ENCODE results near the gene BLOC1S4.
"Not testable (repeated sequence)": the region's sequence is repeated elsewhere in the genome, so short reads cannot be mapped to it uniquely, and the experiment has no call there.

The BLOC1S4 gene

DNA sequence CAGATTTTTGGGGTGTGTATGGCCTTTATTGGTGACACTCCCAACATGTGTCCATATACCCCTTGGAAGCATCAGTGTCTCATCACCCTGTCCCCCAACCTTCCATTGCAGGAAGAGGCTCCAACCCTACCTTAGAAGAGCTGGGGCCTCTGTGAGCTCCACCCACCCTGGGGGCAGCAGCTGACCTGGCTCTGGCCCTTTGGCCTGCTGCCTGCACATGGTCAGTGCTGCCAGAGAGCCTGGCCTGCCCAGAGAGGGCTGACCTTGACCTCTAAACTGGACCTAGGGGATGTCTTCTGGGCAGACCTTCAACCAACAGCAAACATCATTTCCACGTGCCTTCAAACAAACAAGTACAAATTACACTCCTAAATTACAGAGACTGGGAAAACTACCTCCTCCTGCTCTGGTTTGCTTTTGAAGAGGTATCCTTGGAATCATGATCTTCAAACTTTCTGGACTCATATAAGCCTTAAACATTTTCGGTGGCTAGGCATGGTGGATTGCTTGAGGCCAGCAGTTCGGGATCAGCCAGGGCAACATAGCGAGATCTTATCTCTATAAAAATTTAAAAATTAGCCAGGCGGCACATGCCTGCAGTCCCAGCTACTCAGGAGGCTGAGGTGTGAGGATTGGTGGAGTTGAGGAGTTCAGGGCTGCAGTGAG lies 39.2 kb downstream of the BLOC1S4 start:
- Histone ChIP-seq H3K27ac (no peak overlapping the region), H3K36me3 (ENCODE audit: insufficient read depth, low read length) (no peaks in the 10 kb centered on the region), H3K9ac (ENCODE audit: insufficient read length) (no peak overlapping the region), H3K9me3 (ENCODE audit: low read depth, low read length) (no peaks in the 10 kb centered on the region), H3K4me3 (no peak overlapping the region)
- no peak for TF ChIP-seq POLR2AphosphoS5 (IDR thresholded peaks at IDR 0.05; ENCODE audit: borderline replicate concordance, low read depth, low read length)
- TF ChIP-seq FOXP2 (optimal IDR thresholded peaks at IDR 0.05; ENCODE audit: control extremely low read depth, extremely low read length, insufficient read depth) = no peak
- TF ChIP-seq EZH2 (IDR thresholded peaks at IDR 0.05) = no peak
- no peak for DNase-seq (ENCODE audit: low read depth, low spot score)

DNA sequence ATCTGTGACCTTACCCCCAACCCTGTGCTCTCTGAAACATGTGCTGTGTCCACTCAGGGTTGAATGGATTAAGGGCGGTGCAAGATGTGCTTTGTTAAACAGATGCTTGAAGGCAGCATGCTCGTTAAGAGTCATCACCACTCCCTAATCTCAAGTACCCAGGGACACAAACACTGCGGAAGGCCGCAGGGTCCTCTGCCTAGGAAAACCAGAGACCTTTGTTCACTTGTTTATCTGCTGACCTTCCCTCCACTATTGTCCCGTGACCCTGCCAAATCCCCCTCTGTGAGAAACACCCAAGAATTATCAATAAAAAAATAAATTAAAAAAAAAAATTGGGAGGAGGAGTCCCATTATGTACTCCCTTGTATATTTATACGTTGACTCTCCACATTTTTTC lies 40.4 kb downstream of the BLOC1S4 start:
- not testable (repeated sequence) for H3K27ac ChIP-seq; H3K9ac ChIP-seq (ENCODE audit: insufficient read length)

DNA sequence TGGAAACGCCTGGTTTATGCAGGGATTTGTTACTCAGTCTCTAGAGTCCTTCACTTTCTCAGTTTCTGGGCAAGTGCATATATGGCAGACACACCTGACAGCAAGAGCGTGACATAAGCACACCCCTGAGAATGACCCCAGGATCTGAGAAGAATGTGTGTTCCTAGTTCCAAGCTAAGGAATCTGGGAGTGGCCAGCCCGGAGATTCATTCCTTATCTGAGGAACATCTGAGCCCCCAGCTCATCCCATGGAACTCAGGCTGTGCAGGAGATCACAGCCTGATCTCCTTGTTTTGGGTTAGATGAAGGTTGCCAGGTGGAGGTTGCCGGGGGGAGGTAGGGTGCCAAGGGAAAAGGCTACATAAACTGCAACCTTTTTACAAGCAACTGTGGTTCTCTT lies 42.8 kb downstream of the BLOC1S4 start:
- Histone ChIP-seq H3K36me3 (ENCODE audit: insufficient read depth, low read length) (no peaks in the 10 kb centered on the region), H3K9me3 (ENCODE audit: low read depth, low read length) (no peaks in the 10 kb centered on the region), H3K27ac (no peak overlapping the region), H3K9ac (ENCODE audit: insufficient read length) (no peak overlapping the region), H3K4me3 (no peak overlapping the region)
- TF ChIP-seq POLR2AphosphoS5 (IDR thresholded peaks at IDR 0.05; ENCODE audit: borderline replicate concordance, low read depth, low read length) (no peak), FOXP2 (optimal IDR thresholded peaks at IDR 0.05; ENCODE audit: control extremely low read depth, extremely low read length, insufficient read depth) (no peak), EZH2 (IDR thresholded peaks at IDR 0.05) (no peak)
- DNase-seq (ENCODE audit: low read depth, low spot score) = no peak

More for the DNA sequence above, 40.4 kb downstream of the BLOC1S4 start:
- DNase-seq (ENCODE audit: low read depth, low spot score); H3K4me3 ChIP-seq; H3K9me3 ChIP-seq (ENCODE audit: low read depth, low read length); H3K36me3 ChIP-seq (ENCODE audit: insufficient read depth, low read length): not testable (repeated sequence)

DNA sequence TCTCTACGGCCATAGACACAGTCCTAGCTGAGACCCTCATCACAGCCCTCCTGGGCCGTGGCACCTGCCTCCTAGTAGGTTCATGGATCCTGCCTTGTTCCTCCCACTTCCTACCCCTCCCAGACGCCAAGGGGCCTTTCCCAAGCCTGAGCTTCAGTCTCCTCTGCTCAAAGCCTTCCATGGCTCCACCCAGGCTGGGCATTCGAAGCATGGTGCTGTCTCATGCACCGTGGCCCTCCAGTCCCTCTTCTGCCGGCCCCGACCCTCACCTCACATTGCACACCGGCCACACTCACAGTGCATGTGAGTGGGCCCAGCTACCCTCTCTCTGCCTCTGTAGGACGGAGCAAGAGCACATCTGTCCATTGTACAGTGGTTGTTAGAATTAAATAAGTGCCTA lies 44.9 kb downstream of the BLOC1S4 start:
- H3K27ac ChIP-seq = no peak overlapping the region
- H3K4me3 ChIP-seq = no peak overlapping the region
- H3K9me3 ChIP-seq (ENCODE audit: low read depth, low read length) = no peaks in the 10 kb centered on the region
- DNase-seq (ENCODE audit: low read depth, low spot score) = no peak
- no peak overlapping the region for H3K9ac ChIP-seq (ENCODE audit: insufficient read length)
- H3K36me3 ChIP-seq (ENCODE audit: insufficient read depth, low read length) = no peaks in the 10 kb centered on the region
- no peak for TF ChIP-seq EZH2 (IDR thresholded peaks at IDR 0.05)
- TF ChIP-seq POLR2AphosphoS5 (IDR thresholded peaks at IDR 0.05; ENCODE audit: borderline replicate concordance, low read depth, low read length) = no peak
- no peak for TF ChIP-seq FOXP2 (optimal IDR thresholded peaks at IDR 0.05; ENCODE audit: control extremely low read depth, extremely low read length, insufficient read depth)

DNA sequence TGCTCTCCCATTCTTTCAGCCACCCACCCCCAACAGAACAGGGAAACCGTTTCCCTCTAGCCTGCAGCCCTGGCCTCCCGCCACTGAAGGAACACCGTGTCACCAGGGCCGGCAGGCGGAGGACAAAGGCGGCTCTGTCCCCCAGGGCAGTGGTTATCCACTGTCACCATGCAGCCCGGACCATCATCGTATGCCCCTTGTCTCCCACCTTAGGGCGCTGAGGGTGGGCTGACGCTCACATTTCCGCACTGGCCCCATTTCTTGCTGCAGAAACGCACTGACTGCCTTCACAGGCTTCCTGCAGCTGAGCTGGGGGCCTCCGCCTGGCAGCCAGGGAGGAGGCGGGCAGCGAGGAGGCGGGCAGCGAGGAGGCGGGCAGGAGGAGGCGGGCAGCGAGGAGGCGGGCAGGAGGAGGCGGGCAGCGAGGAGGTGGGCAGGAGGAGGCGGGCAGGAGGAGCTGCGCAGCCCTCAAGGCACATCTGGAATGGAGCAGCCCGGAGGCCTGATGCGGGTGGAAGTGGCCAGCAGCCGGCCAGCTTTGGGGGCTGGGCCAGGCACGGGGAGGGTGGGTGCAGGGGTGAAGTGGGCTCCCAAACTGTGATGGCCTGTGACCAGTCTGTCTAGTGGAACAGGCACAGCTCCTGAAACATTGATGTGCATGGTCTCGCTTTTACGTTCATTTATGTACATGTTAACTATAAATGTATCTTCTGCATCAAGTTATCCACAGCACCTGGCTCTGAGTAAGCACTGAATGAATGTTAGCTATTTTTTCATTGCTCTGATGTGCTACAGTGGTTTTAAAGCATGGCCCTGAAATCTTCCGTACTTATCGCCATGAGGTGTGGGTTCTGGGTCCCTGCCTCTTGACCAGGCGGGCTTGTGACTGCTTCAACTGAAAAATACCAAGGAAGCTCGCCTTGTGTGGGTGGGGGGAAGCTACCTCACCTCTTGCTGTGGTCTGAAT lies 46.0 kb downstream of the BLOC1S4 start:
- H3K9me3 ChIP-seq (ENCODE audit: low read depth, low read length) = no peaks in the 10 kb centered on the region
- no peak overlapping the region for H3K9ac ChIP-seq (ENCODE audit: insufficient read length)
- no peak for DNase-seq (ENCODE audit: low read depth, low spot score)
- H3K36me3 ChIP-seq (ENCODE audit: insufficient read depth, low read length) = no peaks in the 10 kb centered on the region
- no peak for TF ChIP-seq FOXP2 (optimal IDR thresholded peaks at IDR 0.05; ENCODE audit: control extremely low read depth, extremely low read length, insufficient read depth)
- no peak overlapping the region for H3K27ac ChIP-seq
- no peak overlapping the region for H3K4me3 ChIP-seq

DNA sequence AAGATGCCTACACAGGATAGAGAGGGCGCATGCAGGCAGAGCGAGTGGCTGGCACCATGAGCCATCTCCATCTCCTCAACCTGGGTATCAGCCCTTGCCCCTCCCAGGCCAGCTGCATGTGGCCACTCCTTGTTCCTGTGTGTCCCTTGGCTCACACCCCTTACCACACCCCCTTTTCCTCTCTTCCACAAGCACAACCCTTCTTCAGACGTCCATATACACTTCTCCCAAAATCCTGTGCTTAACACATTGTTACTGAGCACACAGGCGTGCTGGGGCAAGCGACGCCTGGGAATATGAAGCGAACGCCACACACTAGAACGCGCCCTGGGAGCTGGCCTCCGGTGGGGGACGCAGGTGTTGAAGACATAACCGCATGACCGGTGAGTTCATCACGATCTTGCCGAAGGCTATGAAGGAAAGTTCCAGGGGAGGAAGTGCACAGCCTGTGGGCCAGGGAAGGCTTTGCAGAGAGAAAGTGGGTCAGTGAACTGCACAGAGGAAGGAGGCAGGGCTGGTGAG lies 47.4 kb downstream of the BLOC1S4 start:
- no peak overlapping the region for H3K9ac ChIP-seq (ENCODE audit: insufficient read length)
- H3K36me3 ChIP-seq (ENCODE audit: insufficient read depth, low read length) = no peaks in the 10 kb centered on the region
- no peak overlapping the region for H3K4me3 ChIP-seq
- H3K27ac ChIP-seq = no peak overlapping the region
- DNase-seq (ENCODE audit: low read depth, low spot score) = no peak
- no peak for TF ChIP-seq FOXP2 (optimal IDR thresholded peaks at IDR 0.05; ENCODE audit: control extremely low read depth, extremely low read length, insufficient read depth)
- TF ChIP-seq POLR2AphosphoS5 (IDR thresholded peaks at IDR 0.05; ENCODE audit: borderline replicate concordance, low read depth, low read length) = no peak
- TF ChIP-seq EZH2 (IDR thresholded peaks at IDR 0.05) = no peak
- no peaks in the 10 kb centered on the region for H3K9me3 ChIP-seq (ENCODE audit: low read depth, low read length)

DNA sequence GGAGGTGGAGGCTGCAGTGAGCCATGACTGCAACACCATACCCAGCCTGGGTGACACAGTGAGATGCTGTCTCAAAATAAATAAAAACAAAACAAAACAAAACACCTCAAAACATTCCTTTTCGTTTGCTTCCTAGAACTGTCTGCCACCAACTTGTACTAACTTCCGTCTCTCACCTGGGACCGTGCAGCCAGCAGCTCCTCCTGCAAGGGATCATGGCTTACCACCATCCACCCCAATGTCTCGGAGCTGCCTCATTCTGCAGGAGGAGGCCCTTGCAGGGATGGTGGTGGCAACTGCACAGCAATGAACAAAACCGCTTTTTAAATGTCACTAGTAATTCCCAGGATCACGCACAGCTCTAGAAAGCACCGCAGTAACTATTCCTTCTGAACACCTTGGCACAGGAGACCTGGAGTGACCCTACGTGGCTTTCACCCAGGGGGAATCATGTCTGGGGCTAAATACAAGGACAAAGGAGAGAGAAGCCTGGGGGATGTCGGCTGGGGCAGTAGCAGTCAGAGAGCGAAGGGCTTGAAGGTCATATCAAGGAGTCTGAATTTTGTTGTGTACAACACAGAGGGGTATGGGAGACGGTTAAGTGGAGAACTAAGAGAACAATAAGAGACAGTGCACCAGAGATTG lies 49.1 kb downstream of the BLOC1S4 start:
- no peak for DNase-seq (ENCODE audit: low read depth, low spot score)
- TF ChIP-seq FOXP2 (optimal IDR thresholded peaks at IDR 0.05; ENCODE audit: control extremely low read depth, extremely low read length, insufficient read depth) (no peak), POLR2AphosphoS5 (IDR thresholded peaks at IDR 0.05; ENCODE audit: borderline replicate concordance, low read depth, low read length) (no peak), EZH2 (IDR thresholded peaks at IDR 0.05) (no peak)
- Histone ChIP-seq H3K9ac (ENCODE audit: insufficient read length) (no peak overlapping the region), H3K9me3 (ENCODE audit: low read depth, low read length) (no peaks in the 10 kb centered on the region), H3K36me3 (ENCODE audit: insufficient read depth, low read length) (no peaks in the 10 kb centered on the region), H3K27ac (no peak overlapping the region), H3K4me3 (no peak overlapping the region)

DNA sequence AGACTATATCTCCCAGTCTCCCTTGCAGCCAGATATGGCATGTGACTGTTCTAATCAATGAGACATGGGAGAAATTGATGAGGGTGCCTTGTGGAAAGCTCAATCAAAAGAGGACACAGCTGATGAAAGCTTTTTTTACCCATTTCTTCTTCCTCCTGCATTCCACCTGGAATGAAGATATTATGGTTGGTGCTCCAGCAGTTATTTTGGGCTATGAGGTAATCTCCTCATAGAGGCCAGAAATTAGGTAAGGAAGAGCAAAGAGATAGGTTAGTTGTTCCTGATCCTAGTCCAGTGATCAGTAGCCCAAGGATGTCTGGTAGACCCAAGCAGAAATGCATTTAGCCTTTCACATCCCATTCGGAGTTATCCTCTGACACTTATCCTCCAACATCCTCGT lies 49.7 kb downstream of the BLOC1S4 start:
- H3K9ac ChIP-seq (ENCODE audit: insufficient read length) = no peak overlapping the region
- TF ChIP-seq EZH2 (IDR thresholded peaks at IDR 0.05) (no peak), FOXP2 (optimal IDR thresholded peaks at IDR 0.05; ENCODE audit: control extremely low read depth, extremely low read length, insufficient read depth) (no peak), POLR2AphosphoS5 (IDR thresholded peaks at IDR 0.05; ENCODE audit: borderline replicate concordance, low read depth, low read length) (no peak)
- no peak overlapping the region for H3K4me3 ChIP-seq
- DNase-seq (ENCODE audit: low read depth, low spot score) = no peak
- no peak overlapping the region for H3K27ac ChIP-seq
- H3K9me3 ChIP-seq (ENCODE audit: low read depth, low read length) = no peaks in the 10 kb centered on the region
- no peaks in the 10 kb centered on the region for H3K36me3 ChIP-seq (ENCODE audit: insufficient read depth, low read length)

Measured in SK-N-MC (cell line).